Activated CD4-positive, alpha-beta T cell treated with anti-CD3 and anti-CD28 coated beads, Interleukin-2, amount 10 ng/mL, durations not matched to agents 24 days and 14 days (primary cell): Measurements from ENCODE around the gene CEP170. TPM values are rescaled to one million over a fixed set of nuclear protein-coding genes. Genes with fewer than 3 reads are reported as not detected.

ENCODE experiments used
- DNase-seq: peaks from one replicate; pipeline ENCODE4 v3.0.0; 2022
- H3K27ac Mint-ChIP-seq: one replicate; pipeline ENCODE4 v1.8.0; 2022; ENCODE audit warnings: mild to moderate bottlenecking, mixed read lengths
- H3K27me3 Mint-ChIP-seq: one replicate; pipeline ENCODE4 v1.8.0; 2022; ENCODE audit warnings: mixed read lengths
- H3K36me3 Mint-ChIP-seq: one replicate; pipeline ENCODE4 v1.8.0; 2022; ENCODE audit warnings: low read depth, mild to moderate bottlenecking, mixed read lengths
- H3K4me1 Mint-ChIP-seq: one replicate; pipeline ENCODE4 v1.8.0; 2021; ENCODE audit warnings: mixed read lengths
- H3K4me3 Mint-ChIP-seq: one replicate; pipeline ENCODE4 v1.8.0; 2022; ENCODE audit warnings: mild to moderate bottlenecking, moderate library complexity, mixed read lengths
- H3K9me3 Mint-ChIP-seq: one replicate; pipeline ENCODE4 v1.8.0; 2021; ENCODE audit warnings: mixed read lengths
- intact Hi-C: fragments of 100-400 bp; cut with micrococcal nuclease; formaldehyde crosslinking; loops from one replicate; pipeline ENCODE4 v1.15.1; 2023
- total RNA-seq: library from RNA; stranded (reverse); gene quantifications from 2 replicates; pipeline ENCODE4 v1.2.3, GENCODE V29; 2022

Gene CEP170
- total RNA-seq, 1 donor from 2014 or later = 53.4 TPM

GRCh38 chr1:243275316-243275715 is 20.2 kb upstream of the CEP170 start:
- Mint-ChIP-seq H3K27ac (no peak overlapping the region), H3K36me3 (peaks cover 43% of the 10 kb centered on the region), H3K4me3 (no peak overlapping the region), H3K4me1 (peaks cover 6% of the 10 kb centered on the region), H3K9me3 (no peaks in the 10 kb centered on the region), H3K27me3 (no peaks in the 10 kb centered on the region)
- intact Hi-C loops = no loop called here
- DNase-seq = no peak

- Mint-ChIP-seq H3K27me3 (no peaks in the 10 kb centered on the region), H3K27ac (no peak overlapping the region), H3K9me3 (no peaks in the 10 kb centered on the region), H3K4me1 (peaks cover 8% of the 10 kb centered on the region), H3K36me3 (peaks cover 42% of the 10 kb centered on the region), H3K4me3 (no peak overlapping the region)
- DNase-seq = no peak
- intact Hi-C loops = no loop called here
Observed at GRCh38 chr1:243273945-243274344, 18.9 kb upstream of the CEP170 start.

DNA sequence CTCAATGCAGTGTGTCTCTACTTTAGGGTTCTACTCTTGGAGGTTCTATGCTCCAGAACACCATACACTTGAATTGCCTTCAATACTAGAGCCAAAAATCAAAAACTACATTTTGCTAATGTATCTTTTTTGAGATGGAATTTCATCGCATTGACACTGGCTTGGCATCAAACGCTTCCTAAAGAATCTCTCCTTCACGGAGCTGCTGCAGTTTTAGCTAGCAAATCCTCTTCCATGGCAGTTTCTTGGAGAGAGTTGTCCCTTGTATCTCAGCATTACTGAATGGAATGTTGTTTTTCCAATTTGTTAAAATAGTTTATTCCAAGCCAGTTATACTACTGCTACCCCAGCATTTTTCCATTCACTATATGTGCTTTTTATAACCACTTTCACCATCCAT is 18.4 kb upstream of the CEP170 start:
- DNase-seq = no peak
- intact Hi-C loops = no loop called here
- H3K9me3 Mint-ChIP-seq = no peaks in the 10 kb centered on the region
- H3K4me1 Mint-ChIP-seq = peaks cover 10% of the 10 kb centered on the region
- no peak overlapping the region for H3K27ac Mint-ChIP-seq
- no peaks in the 10 kb centered on the region for H3K27me3 Mint-ChIP-seq
- no peak overlapping the region for H3K4me3 Mint-ChIP-seq
- H3K36me3 Mint-ChIP-seq = peaks cover 42% of the 10 kb centered on the region

- DNase-seq = no peak
- Mint-ChIP-seq H3K9me3 (no peaks in the 10 kb centered on the region), H3K27ac (no peak overlapping the region), H3K4me1 (peaks cover 10% of the 10 kb centered on the region), H3K27me3 (no peaks in the 10 kb centered on the region), H3K4me3 (no peak overlapping the region), H3K36me3 (peaks cover 39% of the 10 kb centered on the region)
- intact Hi-C loops = no loop called here
Observed at GRCh38 chr1:243272401-243272800, 17.3 kb upstream of the CEP170 start.

DNA sequence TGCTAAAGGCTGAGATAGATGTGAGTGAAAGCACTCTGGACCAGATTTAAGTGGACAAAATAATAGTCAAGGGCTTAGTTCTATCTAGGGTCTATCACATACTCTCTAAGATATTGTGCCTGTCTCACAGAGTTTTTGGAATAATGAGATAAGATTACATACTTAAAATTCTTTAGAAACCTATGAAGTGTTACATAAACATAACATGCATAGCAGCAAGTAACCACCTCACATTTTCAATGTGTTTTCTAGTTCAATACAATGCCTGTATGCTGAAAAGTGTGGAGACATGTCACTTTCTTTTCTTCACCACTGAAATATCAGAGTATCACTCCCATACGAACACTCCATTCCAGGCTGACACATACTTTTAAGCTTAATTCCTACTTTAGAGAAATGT is 16.9 kb upstream of the CEP170 start:
- no peaks in the 10 kb centered on the region for H3K9me3 Mint-ChIP-seq
- peaks cover 10% of the 10 kb centered on the region for H3K4me1 Mint-ChIP-seq
- H3K4me3 Mint-ChIP-seq = no peak overlapping the region
- intact Hi-C loops = no loop called here
- DNase-seq = no peak
- H3K36me3 Mint-ChIP-seq = peaks cover 36% of the 10 kb centered on the region
- H3K27me3 Mint-ChIP-seq = no peaks in the 10 kb centered on the region
- H3K27ac Mint-ChIP-seq = no peak overlapping the region

- H3K9me3 Mint-ChIP-seq = no peaks in the 10 kb centered on the region
Observed at GRCh38 chr1:243270097-243270864, 15.2 kb upstream of the CEP170 start.

GRCh38 chr1:243269461-243269801 is 14.3 kb upstream of the CEP170 start:
- no peaks in the 10 kb centered on the region for H3K27me3 Mint-ChIP-seq
- DNase-seq = no peak
- no peak overlapping the region for H3K27ac Mint-ChIP-seq
- H3K9me3 Mint-ChIP-seq = no peaks in the 10 kb centered on the region
- peaks cover 16% of the 10 kb centered on the region for H3K4me1 Mint-ChIP-seq
- no peak overlapping the region for H3K4me3 Mint-ChIP-seq
- H3K36me3 Mint-ChIP-seq = peaks cover 21% of the 10 kb centered on the region
- intact Hi-C loops = no loop called here

More at GRCh38 chr1:243270097-243270864, 15.2 kb upstream of the CEP170 start:
- Mint-ChIP-seq H3K4me1 (peaks cover 10% of the 10 kb centered on the region), H3K27me3 (no peaks in the 10 kb centered on the region), H3K36me3 (peaks cover 28% of the 10 kb centered on the region), H3K27ac (no peak overlapping the region), H3K4me3 (no peak overlapping the region)
- no peak for DNase-seq
- intact Hi-C loops = no loop called here

DNA sequence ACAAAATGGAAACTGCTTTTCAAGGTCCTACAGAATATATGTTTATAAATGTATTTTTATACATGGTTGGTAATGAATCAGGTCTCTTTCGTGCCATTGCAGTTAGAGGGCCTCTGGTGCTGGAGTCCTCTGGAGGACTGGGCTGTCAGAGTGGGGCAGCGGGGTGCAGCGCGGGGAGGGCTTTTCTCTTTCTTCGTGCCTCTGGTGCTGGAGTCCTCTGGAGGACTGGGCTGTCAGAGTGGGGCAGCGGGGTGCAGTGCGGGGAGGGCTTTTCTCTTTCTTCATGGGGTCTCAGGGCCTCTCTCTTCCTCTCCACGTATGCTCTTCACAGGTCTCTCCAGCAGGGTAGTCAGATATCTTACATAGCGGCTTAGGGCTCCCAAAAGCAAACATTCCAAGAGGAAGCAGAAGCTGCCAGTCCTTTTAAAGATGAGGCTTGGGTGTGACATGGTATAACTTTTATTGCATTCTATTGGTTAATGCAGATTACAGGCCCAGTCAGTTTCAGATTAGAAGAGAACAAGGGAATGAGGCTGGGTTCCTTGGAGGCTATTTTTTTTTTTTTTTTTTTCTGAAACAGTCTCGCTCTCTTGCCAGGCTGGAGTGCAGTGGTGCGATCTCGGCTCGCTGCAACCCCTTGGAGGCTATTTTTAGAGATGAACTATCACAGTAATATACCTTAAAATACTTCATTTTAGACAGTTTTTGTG is 13.8 kb upstream of the CEP170 start:
- peaks cover 15% of the 10 kb centered on the region for H3K4me1 Mint-ChIP-seq
- H3K4me3 Mint-ChIP-seq = no peak overlapping the region
- peak overlapping the region; percentile 10 for H3K27ac Mint-ChIP-seq
- H3K36me3 Mint-ChIP-seq = peaks cover 17% of the 10 kb centered on the region
- H3K27me3 Mint-ChIP-seq = no peaks in the 10 kb centered on the region
- intact Hi-C loops = no loop called here
- no peak for DNase-seq
- no peaks in the 10 kb centered on the region for H3K9me3 Mint-ChIP-seq

- peaks cover 11% of the 10 kb centered on the region for H3K36me3 Mint-ChIP-seq
- no peak overlapping the region for H3K27ac Mint-ChIP-seq
- H3K4me3 Mint-ChIP-seq = no peak overlapping the region
- H3K4me1 Mint-ChIP-seq = peaks cover 15% of the 10 kb centered on the region
- H3K9me3 Mint-ChIP-seq = no peaks in the 10 kb centered on the region
- H3K27me3 Mint-ChIP-seq = no peaks in the 10 kb centered on the region
- no peak for DNase-seq
- intact Hi-C loops = no loop called here
Observed at GRCh38 chr1:243267914-243268653, 13.0 kb upstream of the CEP170 start.

DNA sequence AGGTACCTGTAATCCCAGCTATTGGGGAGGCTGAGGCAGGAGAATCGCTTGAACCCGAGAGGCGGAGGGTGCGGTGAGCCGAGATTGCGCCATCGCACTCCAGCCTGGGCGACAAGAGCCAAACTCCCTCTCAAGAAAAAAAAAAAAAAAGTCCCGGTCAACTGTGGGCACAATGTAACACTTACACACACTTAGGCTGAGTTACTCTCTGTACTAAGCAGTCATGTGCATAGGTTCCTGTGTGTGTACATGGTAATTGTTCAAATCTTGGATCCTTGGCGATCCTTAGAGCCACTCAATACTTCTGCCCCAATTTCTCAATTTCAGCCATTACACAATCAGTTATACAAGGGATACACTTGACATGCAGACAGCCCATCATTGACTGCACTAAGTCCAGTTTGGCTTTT is 12.4 kb upstream of the CEP170 start:
- no peaks in the 10 kb centered on the region for H3K9me3 Mint-ChIP-seq
- H3K27ac Mint-ChIP-seq = no peak overlapping the region
- no peak for DNase-seq
- no peaks in the 10 kb centered on the region for H3K27me3 Mint-ChIP-seq
- H3K36me3 Mint-ChIP-seq = peaks cover 8% of the 10 kb centered on the region
- no peak overlapping the region for H3K4me3 Mint-ChIP-seq
- intact Hi-C loops = no loop called here
- peaks cover 15% of the 10 kb centered on the region for H3K4me1 Mint-ChIP-seq

- peaks cover 15% of the 10 kb centered on the region for H3K4me1 Mint-ChIP-seq
- no peaks in the 10 kb centered on the region for H3K27me3 Mint-ChIP-seq
- no peak for DNase-seq
- no peaks in the 10 kb centered on the region for H3K9me3 Mint-ChIP-seq
- H3K4me3 Mint-ChIP-seq = no peak overlapping the region
- intact Hi-C loops = no loop called here
- no peak overlapping the region for H3K27ac Mint-ChIP-seq
- peaks cover 8% of the 10 kb centered on the region for H3K36me3 Mint-ChIP-seq
Observed at GRCh38 chr1:243266231-243266630, 11.2 kb upstream of the CEP170 start.

DNA sequence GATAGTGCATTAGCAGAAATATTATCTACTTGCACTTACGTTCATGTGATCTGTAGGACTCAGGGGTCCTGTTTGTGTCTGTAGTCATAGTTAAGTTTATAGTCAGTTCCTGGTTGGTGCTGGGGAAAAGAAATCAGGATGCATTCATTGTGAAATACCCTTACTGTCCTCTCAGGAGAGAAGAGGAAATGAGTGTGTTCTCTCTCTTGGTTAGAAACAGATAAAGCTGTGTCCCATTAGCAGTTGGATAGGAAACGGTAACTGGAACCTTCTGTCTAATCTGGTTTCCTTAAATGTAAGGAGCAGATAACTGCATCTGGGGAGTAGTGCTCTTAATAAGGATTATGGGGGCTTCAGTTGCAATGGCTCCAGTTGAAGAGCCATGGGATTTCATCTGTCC is 9.6 kb upstream of the CEP170 start:
- no peaks in the 10 kb centered on the region for H3K27me3 Mint-ChIP-seq
- intact Hi-C loops = no loop called here
- H3K4me3 Mint-ChIP-seq = no peak overlapping the region
- peaks cover 21% of the 10 kb centered on the region for H3K4me1 Mint-ChIP-seq
- peaks cover 7% of the 10 kb centered on the region for H3K36me3 Mint-ChIP-seq
- no peak overlapping the region for H3K27ac Mint-ChIP-seq
- no peaks in the 10 kb centered on the region for H3K9me3 Mint-ChIP-seq
- DNase-seq = peak; percentile 13

- no peaks in the 10 kb centered on the region for H3K27me3 Mint-ChIP-seq
- H3K27ac Mint-ChIP-seq = no peak overlapping the region
- H3K9me3 Mint-ChIP-seq = no peaks in the 10 kb centered on the region
- intact Hi-C loops = no loop called here
- DNase-seq = no peak
- peaks cover 22% of the 10 kb centered on the region for H3K4me1 Mint-ChIP-seq
- no peak overlapping the region for H3K4me3 Mint-ChIP-seq
- peaks cover 7% of the 10 kb centered on the region for H3K36me3 Mint-ChIP-seq
Observed at GRCh38 chr1:243261390-243261789, 6.3 kb upstream of the CEP170 start.

GRCh38 chr1:243260221-243260880 is 5.3 kb upstream of the CEP170 start:
- Mint-ChIP-seq H3K4me1 (peaks cover 24% of the 10 kb centered on the region), H3K27ac (no peak overlapping the region), H3K9me3 (no peaks in the 10 kb centered on the region), H3K36me3 (peaks cover 7% of the 10 kb centered on the region), H3K27me3 (no peaks in the 10 kb centered on the region), H3K4me3 (no peak overlapping the region)
- intact Hi-C loops = no loop called here
- DNase-seq = peak; percentile 23
